Measurements from ENCODE around the gene AGXT2.

- no peak for TF ChIP-seq CTCF (IDR thresholded peaks at IDR 0.05)
- TF ChIP-seq POLR2A (IDR thresholded peaks at IDR 0.05): no peak
These were observed 11.5 kb upstream of the AGXT2 start for GRCh38 chr5:35059251-35059650.

All from esophagus squamous epithelium (tissue), 4 donors.